NCI-H524 (cell line): Measurements from ENCODE around the gene RBP4.
"Not testable (repeated sequence)": the region's sequence is repeated elsewhere in the genome, so short reads cannot be mapped to it uniquely, and the experiment has no call there.

Experiments
- DNase-seq, 2 experiments: peaks; one replicate each; lab custom pipeline; 2025; lab: John Stamatoyannopoulos, UW

Gene RBP4

GRCh38 chr10:93566435-93567276 is 34.4 kb downstream of the RBP4 start, which contains the start of gene FFAR4:
TSS of gene FFAR4 (plus strand) at chr10:93566665. CDS start at chr10:93566721, 56 bp downstream.
- peak in 1 of 2 experiments; percentile 2 for DNase-seq

- DNase-seq: no peak
Observed at GRCh38 chr10:93565446-93565845, 35.6 kb downstream of the RBP4 start.

GRCh38 chr10:93560541-93560940 is 40.5 kb downstream of the RBP4 start:
- no peak for DNase-seq

- no peak for DNase-seq
Observed at GRCh38 chr10:93559490-93559889, 41.5 kb downstream of the RBP4 start.

GRCh38 chr10:93554760-93555432 is 46.1 kb downstream of the RBP4 start:
- peak; percentile 14 to 40 for DNase-seq

- DNase-seq: no peak
Observed at GRCh38 chr10:93554316-93554663, 46.7 kb downstream of the RBP4 start.

GRCh38 chr10:93553482-93554315 is 47.3 kb downstream of the RBP4 start:
- no peak for DNase-seq

- no peak for DNase-seq
Observed at GRCh38 chr10:93552780-93553179, 48.3 kb downstream of the RBP4 start.

- no peak for DNase-seq
Observed at GRCh38 chr10:93550606-93551005, 50.4 kb downstream of the RBP4 start.

GRCh38 chr10:93548376-93549071 is 52.5 kb downstream of the RBP4 start:
- DNase-seq: no peak

GRCh38 chr10:93547522-93547921 is 53.5 kb downstream of the RBP4 start:
- DNase-seq: no peak

GRCh38 chr10:93546995-93547394 is 54.0 kb downstream of the RBP4 start:
- DNase-seq: not testable (repeated sequence)

GRCh38 chr10:93542358-93542791 is 58.7 kb downstream of the RBP4 start:
- DNase-seq: peak; percentile 78 to 90
